ENCODE measurements around the gene PDE6H.

PDE6H gene

GRCh38 chr12:14997998-14998397 lies 25.2 kb downstream of the PDE6H start:
- TF ChIP-seq, protein P1, sequence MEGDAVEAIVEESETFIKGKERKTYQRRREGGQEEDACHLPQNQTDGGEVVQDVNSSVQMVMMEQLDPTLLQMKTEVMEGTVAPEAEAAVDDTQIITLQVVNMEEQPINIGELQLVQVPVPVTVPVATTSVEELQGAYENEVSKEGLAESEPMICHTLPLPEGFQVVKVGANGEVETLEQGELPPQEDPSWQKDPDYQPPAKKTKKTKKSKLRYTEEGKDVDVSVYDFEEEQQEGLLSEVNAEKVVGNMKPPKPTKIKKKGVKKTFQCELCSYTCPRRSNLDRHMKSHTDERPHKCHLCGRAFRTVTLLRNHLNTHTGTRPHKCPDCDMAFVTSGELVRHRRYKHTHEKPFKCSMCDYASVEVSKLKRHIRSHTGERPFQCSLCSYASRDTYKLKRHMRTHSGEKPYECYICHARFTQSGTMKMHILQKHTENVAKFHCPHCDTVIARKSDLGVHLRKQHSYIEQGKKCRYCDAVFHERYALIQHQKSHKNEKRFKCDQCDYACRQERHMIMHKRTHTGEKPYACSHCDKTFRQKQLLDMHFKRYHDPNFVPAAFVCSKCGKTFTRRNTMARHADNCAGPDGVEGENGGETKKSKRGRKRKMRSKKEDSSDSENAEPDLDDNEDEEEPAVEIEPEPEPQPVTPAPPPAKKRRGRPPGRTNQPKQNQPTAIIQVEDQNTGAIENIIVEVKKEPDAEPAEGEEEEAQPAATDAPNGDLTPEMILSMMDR (conservative IDR thresholded peaks at IDR 0.05; ENCODE audit: low read depth) = no peak
- POLR2A ChIA-PET (ENCODE audit: low non-redundant PET) = no interaction called here
- H3K27ac ChIP-seq = no peak overlapping the region
- CTCF ChIA-PET = interaction anchor here (0.6 to 1.9 kb wide), 2 partner anchors 187 to 1110 kb away, joined by 4 read pairs; no protein-coding TSS in a partner anchor
- no peak for DNase-seq (ENCODE audit: low spot score)

GRCh38 chr12:14999021-14999694 lies 26.3 kb downstream of the PDE6H start:
- ChIA-PET POLR2A (ENCODE audit: low non-redundant PET) (no interaction called here), CTCF (no interaction called here)
- TF ChIP-seq, protein P1 (conservative IDR thresholded peaks at IDR 0.05; ENCODE audit: low read depth) = no peak
- DNase-seq (ENCODE audit: low spot score) = no peak
- no peak overlapping the region for H3K27ac ChIP-seq

- ChIA-PET POLR2A (ENCODE audit: low non-redundant PET) (no interaction called here), CTCF (interaction anchor here (0.7 kb wide), 1 partner anchor 154 kb away, joined by 3 read pairs; no protein-coding TSS in a partner anchor)
- peak; percentile 14 for DNase-seq (ENCODE audit: low spot score)
- H3K27ac ChIP-seq = no peak overlapping the region
- TF ChIP-seq, protein P1 (conservative IDR thresholded peaks at IDR 0.05; ENCODE audit: low read depth) = no peak
These were observed 27.0 kb downstream of the PDE6H start for GRCh38 chr12:14999695-15000365.

DNA sequence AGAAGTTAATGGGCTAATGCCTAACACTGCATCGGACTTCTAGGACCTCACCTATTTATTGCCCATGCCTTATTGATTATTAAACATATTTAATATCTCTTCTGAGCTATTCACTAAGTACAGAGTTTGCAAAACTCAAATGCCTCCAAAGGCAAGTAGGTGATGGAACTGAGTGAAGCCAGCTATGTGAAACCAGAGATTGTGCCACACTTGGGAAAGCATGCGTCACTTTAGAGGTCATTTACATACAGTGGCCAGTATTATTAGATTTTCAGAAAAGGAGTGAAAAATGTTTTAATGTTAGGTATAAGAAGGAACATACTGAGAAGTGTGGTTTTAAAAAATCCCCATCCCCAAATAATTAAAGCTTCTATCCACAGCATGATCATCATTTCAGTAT lies 27.7 kb downstream of the PDE6H start:
- CTCF ChIA-PET = interaction anchor here (0.7 kb wide), 1 partner anchor 155 kb away, joined by 3 read pairs; no protein-coding TSS in a partner anchor
- POLR2A ChIA-PET (ENCODE audit: low non-redundant PET) = no interaction called here
- no peak overlapping the region for H3K27ac ChIP-seq
- no peak for DNase-seq (ENCODE audit: low spot score)
- TF ChIP-seq, protein P1 (conservative IDR thresholded peaks at IDR 0.05; ENCODE audit: low read depth) = no peak

DNA sequence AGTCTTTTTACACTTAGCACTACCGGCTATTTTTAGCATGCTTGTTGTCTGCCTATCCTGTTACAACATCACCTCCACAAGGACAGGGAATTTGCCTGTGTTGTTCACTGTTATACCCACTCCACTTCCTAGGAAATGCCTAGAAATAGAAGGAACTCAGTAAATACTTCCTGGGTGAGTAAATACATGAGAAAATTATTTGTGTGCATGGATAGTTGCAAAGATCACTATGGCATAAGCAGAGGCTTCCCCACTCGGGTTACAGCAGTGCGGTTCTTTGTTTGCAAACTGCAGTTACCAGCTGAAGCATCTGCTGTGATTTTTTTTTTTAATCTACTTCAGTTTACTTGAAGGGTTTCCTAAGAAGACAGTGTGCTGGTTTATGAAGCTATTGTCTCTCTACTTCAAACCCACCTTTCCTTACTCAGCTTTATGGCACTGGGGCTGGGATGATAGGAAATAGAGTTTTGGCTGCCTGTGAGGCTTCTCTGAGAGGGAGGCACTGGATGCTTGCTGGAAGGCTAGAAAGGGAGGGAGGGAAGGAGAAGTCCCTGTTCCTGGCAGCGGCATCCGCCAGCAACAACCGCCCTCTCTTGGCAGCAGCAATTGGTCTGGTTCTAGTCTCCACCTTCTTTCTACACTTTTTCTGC lies 29.0 kb downstream of the PDE6H start:
- no peak overlapping the region for H3K27ac ChIP-seq
- ChIA-PET CTCF (interaction anchor here (1.0 kb wide), 1 partner anchor 156 kb away, joined by 3 read pairs; no protein-coding TSS in a partner anchor), POLR2A (ENCODE audit: low non-redundant PET) (no interaction called here)
- DNase-seq (ENCODE audit: low spot score) = no peak
- TF ChIP-seq, protein P1 (conservative IDR thresholded peaks at IDR 0.05; ENCODE audit: low read depth) = no peak

- TF ChIP-seq, protein P1 (conservative IDR thresholded peaks at IDR 0.05; ENCODE audit: low read depth) = no peak
- ChIA-PET POLR2A (ENCODE audit: low non-redundant PET) (no interaction called here), CTCF (no interaction called here)
- DNase-seq (ENCODE audit: low spot score) = no peak
- H3K27ac ChIP-seq = no peak overlapping the region
These were observed 31.6 kb downstream of the PDE6H start for GRCh38 chr12:15004421-15004820.
